Measurements from ENCODE around the gene MEF2C. TPM values are rescaled to one million over a fixed set of nuclear protein-coding genes. Genes with fewer than 3 reads are reported as not detected.

The MEF2C gene
- polyA plus RNA-seq, 4 donors: 0.89 to 11.5 (median 5.9) TPM

DNA sequence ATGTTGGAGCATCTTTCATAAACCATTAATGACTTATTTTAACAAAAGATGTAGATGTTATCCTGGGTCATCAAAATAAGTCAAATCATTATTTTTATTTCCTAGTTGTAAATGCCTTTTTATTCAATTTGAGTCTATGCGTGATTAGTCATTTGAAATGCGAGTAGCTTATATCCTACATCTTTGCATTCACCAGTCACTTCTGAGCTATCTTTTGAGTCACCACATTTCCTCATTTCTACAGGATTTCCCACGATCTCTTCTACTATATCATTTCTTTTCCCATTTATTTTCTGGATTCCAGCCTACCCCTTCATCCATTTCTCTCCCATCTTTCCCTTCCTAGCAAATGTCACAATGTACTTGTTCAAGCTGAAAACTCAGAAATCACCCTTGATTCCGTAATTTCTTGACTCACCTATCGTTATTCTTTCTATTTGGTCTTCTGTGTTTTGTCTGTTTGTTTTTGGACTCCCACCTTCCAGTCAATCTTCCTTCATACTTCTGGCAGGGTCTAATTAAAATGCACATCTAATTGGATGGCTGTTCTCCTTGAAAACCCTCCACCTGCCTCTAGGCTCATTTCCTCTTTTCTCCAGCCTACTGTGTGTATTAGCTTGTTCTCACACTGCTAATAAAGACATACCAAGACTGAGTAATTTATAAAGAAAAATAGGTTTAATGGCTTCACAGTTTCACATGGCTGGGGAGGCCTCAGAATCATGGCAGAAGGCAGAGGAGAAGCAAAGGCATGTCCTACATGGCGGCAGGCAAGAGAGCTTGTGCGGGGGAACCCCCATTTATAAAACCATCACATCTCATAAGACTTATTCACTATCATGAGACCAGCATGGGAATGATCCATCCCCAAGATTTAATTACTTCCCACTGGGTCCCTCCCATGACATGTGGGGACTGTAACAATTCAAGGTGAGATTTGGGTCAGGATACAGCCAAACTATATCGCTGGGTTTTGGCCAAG lies 112.4 kb downstream of the MEF2C start:
- 86 to 91% (median 91%) methylated on average over 8 of the region's 8 CpGs for WGBS, 3 donors
- H3K9me3 ChIP-seq (ENCODE audit: control insufficient read depth in 2 of 2, insufficient read depth in 1 of 2, low read depth in 1 of 2, low read length in 1 of 2): no peaks in the 10 kb centered on the region
- DNase-seq: no peak
- no peak overlapping the region for H3K27ac ChIP-seq (ENCODE audit: low read depth in 1 of 3, low read length in 2 of 3)
- FAIRE-seq: no peak
- no peaks in the 10 kb centered on the region for H3K36me3 ChIP-seq (ENCODE audit: control insufficient read depth in 3 of 3, insufficient read depth in 2 of 3, low read depth in 1 of 3, low read length in 3 of 3)
- no peaks in the 10 kb centered on the region for H3K27me3 ChIP-seq (ENCODE audit: control insufficient read depth in 3 of 3, insufficient read depth in 3 of 3, low read length in 3 of 3)
- no peaks in the 10 kb centered on the region for H3K4me1 ChIP-seq (ENCODE audit: control insufficient read depth in 3 of 3, insufficient read depth in 2 of 3, low read depth in 1 of 3, low read length in 2 of 3)
- no peak overlapping the region for H3K4me3 ChIP-seq (ENCODE audit: low read depth in 1 of 3, low read length in 3 of 3)

DNA sequence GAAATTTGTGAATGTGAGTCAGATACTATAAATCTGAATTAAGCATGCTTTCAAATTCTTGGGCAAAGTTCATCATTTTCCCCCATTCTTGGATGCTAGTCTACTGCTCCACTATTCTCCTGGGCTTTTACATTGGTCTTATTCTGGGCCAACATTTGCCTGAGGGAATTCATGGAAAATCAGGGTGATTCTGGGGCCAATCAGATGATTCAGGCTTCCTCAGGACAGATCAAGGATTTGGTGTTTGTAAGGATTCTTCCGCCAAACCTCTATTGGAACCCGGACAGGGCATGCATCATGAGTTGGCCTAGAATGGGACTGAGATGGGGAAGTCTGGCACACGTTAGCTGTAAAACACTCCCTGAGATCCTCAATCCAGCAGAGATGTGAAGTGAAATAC lies 113.8 kb downstream of the MEF2C start:
- 61 to 84% (median 61%) methylated on average over 3 of the region's 3 CpGs for WGBS, 3 donors
- no peak overlapping the region for H3K27ac ChIP-seq (ENCODE audit: low read depth in 1 of 3, low read length in 2 of 3)
- no peaks in the 10 kb centered on the region for H3K9me3 ChIP-seq (ENCODE audit: control insufficient read depth in 2 of 2, insufficient read depth in 1 of 2, low read depth in 1 of 2, low read length in 1 of 2)
- no peak for FAIRE-seq
- no peak for DNase-seq
- no peaks in the 10 kb centered on the region for H3K27me3 ChIP-seq (ENCODE audit: control insufficient read depth in 3 of 3, insufficient read depth in 3 of 3, low read length in 3 of 3)
- no peaks in the 10 kb centered on the region for H3K4me1 ChIP-seq (ENCODE audit: control insufficient read depth in 3 of 3, insufficient read depth in 2 of 3, low read depth in 1 of 3, low read length in 2 of 3)
- H3K36me3 ChIP-seq (ENCODE audit: control insufficient read depth in 3 of 3, insufficient read depth in 2 of 3, low read depth in 1 of 3, low read length in 3 of 3): peaks cover 0 to 3% (median 0%) of the 10 kb centered on the region in 3 donors
- no peak overlapping the region for H3K4me3 ChIP-seq (ENCODE audit: low read depth in 1 of 3, low read length in 3 of 3)

DNA sequence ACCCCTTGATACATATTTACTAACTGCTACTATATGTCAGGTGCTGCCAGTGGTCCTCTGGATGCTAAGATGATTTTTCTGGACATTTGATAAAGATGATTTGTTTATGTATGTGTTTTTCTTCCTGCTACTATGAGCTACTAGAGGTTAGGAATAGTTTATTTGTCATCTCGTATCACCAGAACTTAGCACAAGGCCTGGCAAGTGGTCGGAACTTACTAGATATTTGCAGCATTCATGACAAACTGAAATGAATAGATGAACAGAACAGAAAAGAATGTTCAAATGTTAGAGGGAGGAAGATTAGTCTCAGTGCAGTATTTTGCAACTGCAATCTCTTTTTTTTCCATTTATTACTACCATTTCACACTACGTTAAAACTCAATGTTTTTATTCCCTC lies 114.6 kb downstream of the MEF2C start:
- Histone ChIP-seq H3K4me3 (ENCODE audit: low read depth in 1 of 3, low read length in 3 of 3) (no peak overlapping the region), H3K9me3 (ENCODE audit: control insufficient read depth in 2 of 2, insufficient read depth in 1 of 2, low read depth in 1 of 2, low read length in 1 of 2) (no peaks in the 10 kb centered on the region), H3K27me3 (ENCODE audit: control insufficient read depth in 3 of 3, insufficient read depth in 3 of 3, low read length in 3 of 3) (no peaks in the 10 kb centered on the region), H3K27ac (ENCODE audit: low read depth in 1 of 3, low read length in 2 of 3) (no peak overlapping the region), H3K36me3 (ENCODE audit: control insufficient read depth in 3 of 3, insufficient read depth in 2 of 3, low read depth in 1 of 3, low read length in 3 of 3) (peaks cover 0 to 3% (median 0%) of the 10 kb centered on the region in 3 donors), H3K4me1 (ENCODE audit: control insufficient read depth in 3 of 3, insufficient read depth in 2 of 3, low read depth in 1 of 3, low read length in 2 of 3) (no peaks in the 10 kb centered on the region)
- WGBS, 3 donors: 86 to 87% (median 86%) methylated on average over 3 of the region's 3 CpGs
- DNase-seq (no peak), FAIRE-seq (no peak)

DNA sequence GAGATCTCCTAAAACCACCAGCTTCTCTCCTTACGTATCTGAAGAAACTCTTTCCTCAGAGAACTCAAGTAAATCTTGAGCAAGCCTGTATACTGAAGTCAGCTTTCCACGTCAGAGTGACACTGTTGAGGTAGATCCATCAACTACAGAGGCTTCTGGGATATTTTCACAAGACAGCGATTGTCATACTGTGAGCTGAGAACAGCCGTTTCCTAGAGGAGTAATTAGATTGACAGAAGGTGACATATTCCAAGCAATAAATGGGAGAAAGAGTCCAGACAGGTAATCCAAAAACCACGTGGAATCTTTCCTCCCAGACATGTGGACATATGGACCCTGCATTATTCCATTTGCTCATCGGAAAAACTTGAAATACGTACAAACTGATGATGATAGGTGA lies 117.2 kb downstream of the MEF2C start:
- Histone ChIP-seq H3K27me3 (ENCODE audit: control insufficient read depth in 3 of 3, insufficient read depth in 3 of 3, low read length in 3 of 3) (no peaks in the 10 kb centered on the region), H3K4me3 (ENCODE audit: low read depth in 1 of 3, low read length in 3 of 3) (no peak overlapping the region), H3K36me3 (ENCODE audit: control insufficient read depth in 3 of 3, insufficient read depth in 2 of 3, low read depth in 1 of 3, low read length in 3 of 3) (peaks cover 0 to 3% (median 0%) of the 10 kb centered on the region in 3 donors), H3K9me3 (ENCODE audit: control insufficient read depth in 2 of 2, insufficient read depth in 1 of 2, low read depth in 1 of 2, low read length in 1 of 2) (no peaks in the 10 kb centered on the region), H3K4me1 (ENCODE audit: control insufficient read depth in 3 of 3, insufficient read depth in 2 of 3, low read depth in 1 of 3, low read length in 2 of 3) (no peaks in the 10 kb centered on the region), H3K27ac (ENCODE audit: low read depth in 1 of 3, low read length in 2 of 3) (no peak overlapping the region)
- no peak for FAIRE-seq
- 76 to 86% (median 77%) methylated on average over 7 of the region's 7 CpGs for WGBS, 3 donors
- DNase-seq: no peak

DNA sequence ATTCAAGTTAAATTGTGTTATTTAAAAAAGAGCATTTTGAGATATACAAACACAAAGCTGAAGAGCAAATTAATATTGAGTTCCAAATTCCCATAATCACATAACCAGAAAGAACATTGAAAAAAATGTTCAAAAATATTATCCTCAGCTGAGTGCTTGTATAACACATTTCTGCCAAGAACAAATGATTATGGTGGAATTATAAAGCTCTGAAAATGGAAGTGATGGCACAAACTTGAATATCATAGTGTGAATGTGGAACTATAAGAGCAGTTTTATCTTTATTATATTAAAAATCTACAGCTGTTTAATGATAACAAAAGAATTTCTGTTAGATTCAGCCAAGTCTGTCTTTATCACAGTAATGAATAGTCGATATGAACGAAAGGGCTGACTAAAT lies 117.8 kb downstream of the MEF2C start:
- Histone ChIP-seq H3K4me1 (ENCODE audit: control insufficient read depth in 3 of 3, insufficient read depth in 2 of 3, low read depth in 1 of 3, low read length in 2 of 3) (no peaks in the 10 kb centered on the region), H3K9me3 (ENCODE audit: control insufficient read depth in 2 of 2, insufficient read depth in 1 of 2, low read depth in 1 of 2, low read length in 1 of 2) (no peaks in the 10 kb centered on the region), H3K36me3 (ENCODE audit: control insufficient read depth in 3 of 3, insufficient read depth in 2 of 3, low read depth in 1 of 3, low read length in 3 of 3) (peaks cover 0 to 3% (median 0%) of the 10 kb centered on the region in 3 donors), H3K27me3 (ENCODE audit: control insufficient read depth in 3 of 3, insufficient read depth in 3 of 3, low read length in 3 of 3) (no peaks in the 10 kb centered on the region), H3K27ac (ENCODE audit: low read depth in 1 of 3, low read length in 2 of 3) (no peak overlapping the region), H3K4me3 (ENCODE audit: low read depth in 1 of 3, low read length in 3 of 3) (no peak overlapping the region)
- no peak for DNase-seq
- FAIRE-seq: no peak
- 25 to 66% (median 31%) methylated on average over 2 of the region's 2 CpGs for WGBS, 3 donors

DNA sequence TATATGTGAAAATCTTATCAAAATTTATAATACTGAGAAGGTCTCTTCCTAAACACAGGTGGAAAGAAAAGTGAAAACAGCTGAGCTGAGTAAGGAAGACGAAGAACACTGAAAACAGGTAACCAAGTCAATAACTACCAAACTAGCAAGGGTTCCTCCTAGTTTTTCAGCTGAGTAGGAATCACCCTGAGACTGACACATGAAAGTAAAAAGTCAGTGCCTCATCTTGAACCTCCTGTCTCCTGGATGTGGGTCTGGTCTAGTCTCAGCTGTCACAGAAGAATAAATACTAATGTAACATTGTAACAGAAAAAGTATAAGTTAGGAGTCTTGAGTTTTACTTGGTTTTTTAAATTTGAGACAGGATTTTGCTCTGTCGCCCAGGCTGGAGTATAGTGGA lies 121.0 kb downstream of the MEF2C start:
- no peaks in the 10 kb centered on the region for H3K27me3 ChIP-seq (ENCODE audit: control insufficient read depth in 3 of 3, insufficient read depth in 3 of 3, low read length in 3 of 3)
- 75 to 85% (median 81%) methylated on average over 2 of the region's 2 CpGs for WGBS, 3 donors
- DNase-seq: no peak
- no peaks in the 10 kb centered on the region for H3K4me1 ChIP-seq (ENCODE audit: control insufficient read depth in 3 of 3, insufficient read depth in 2 of 3, low read depth in 1 of 3, low read length in 2 of 3)
- no peak overlapping the region for H3K27ac ChIP-seq (ENCODE audit: low read depth in 1 of 3, low read length in 2 of 3)
- no peaks in the 10 kb centered on the region for H3K9me3 ChIP-seq (ENCODE audit: control insufficient read depth in 2 of 2, insufficient read depth in 1 of 2, low read depth in 1 of 2, low read length in 1 of 2)
- no peak for FAIRE-seq
- peaks cover 0 to 3% (median 0%) of the 10 kb centered on the region in 3 donors for H3K36me3 ChIP-seq (ENCODE audit: control insufficient read depth in 3 of 3, insufficient read depth in 2 of 3, low read depth in 1 of 3, low read length in 3 of 3)
- no peak overlapping the region for H3K4me3 ChIP-seq (ENCODE audit: low read depth in 1 of 3, low read length in 3 of 3)

DNA sequence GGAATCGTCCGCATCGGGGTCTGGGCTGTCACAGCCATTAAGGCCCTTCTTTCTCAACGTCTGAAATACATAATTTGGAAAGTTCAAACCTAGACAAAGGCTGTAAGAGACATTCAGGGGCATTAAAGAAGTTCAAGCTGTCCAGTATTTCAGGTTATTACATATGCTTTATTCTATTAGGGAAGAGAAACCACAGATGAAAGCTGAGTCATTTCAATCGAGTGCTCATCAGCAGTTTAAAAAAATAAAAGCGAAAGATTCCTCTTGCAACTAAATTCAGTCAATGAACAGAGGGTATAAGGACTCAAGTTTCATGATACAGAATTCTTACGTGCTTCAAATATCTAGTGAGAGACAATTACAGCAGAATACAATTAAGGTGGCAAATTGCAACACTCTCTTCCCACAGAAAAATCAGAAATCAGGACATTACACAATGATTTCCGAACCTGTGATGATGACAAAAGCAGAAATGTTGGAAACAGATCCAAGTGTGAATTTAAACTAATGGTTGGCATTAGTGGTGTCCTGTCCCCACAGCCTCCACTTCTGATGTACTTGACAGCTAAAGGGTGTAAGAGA lies 121.6 kb downstream of the MEF2C start:
- H3K27ac ChIP-seq (ENCODE audit: low read depth in 1 of 3, low read length in 2 of 3): no peak overlapping the region
- H3K36me3 ChIP-seq (ENCODE audit: control insufficient read depth in 3 of 3, insufficient read depth in 2 of 3, low read depth in 1 of 3, low read length in 3 of 3): peaks cover 0 to 3% (median 0%) of the 10 kb centered on the region in 3 donors
- H3K4me1 ChIP-seq (ENCODE audit: control insufficient read depth in 3 of 3, insufficient read depth in 2 of 3, low read depth in 1 of 3, low read length in 2 of 3): no peaks in the 10 kb centered on the region
- WGBS, 3 donors: 70 to 71% (median 70%) methylated on average over 8 of the region's 8 CpGs
- DNase-seq (no peak), FAIRE-seq (no peak)
- no peaks in the 10 kb centered on the region for H3K27me3 ChIP-seq (ENCODE audit: control insufficient read depth in 3 of 3, insufficient read depth in 3 of 3, low read length in 3 of 3)
- H3K9me3 ChIP-seq (ENCODE audit: control insufficient read depth in 2 of 2, insufficient read depth in 1 of 2, low read depth in 1 of 2, low read length in 1 of 2): no peaks in the 10 kb centered on the region
- H3K4me3 ChIP-seq (ENCODE audit: low read depth in 1 of 3, low read length in 3 of 3): no peak overlapping the region

DNA sequence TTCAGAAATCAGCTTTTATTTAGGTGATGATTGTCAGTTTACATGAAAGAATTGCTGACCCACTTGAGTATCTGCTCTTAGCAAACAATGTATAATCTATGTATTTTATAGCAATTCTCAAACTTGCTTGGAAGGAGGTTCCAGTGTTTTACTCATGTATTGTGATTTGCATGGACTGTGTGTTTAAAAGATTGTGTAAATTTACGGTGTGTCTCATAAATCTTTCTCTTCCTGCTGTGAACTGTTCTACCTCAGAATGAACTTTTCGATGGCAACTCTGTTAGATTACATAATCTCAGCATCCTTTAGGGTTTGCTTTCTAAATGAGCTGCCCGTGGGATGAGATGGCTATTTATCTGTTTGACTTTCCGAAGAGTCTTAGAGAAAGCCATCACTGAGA lies 122.5 kb downstream of the MEF2C start:
- no peak for FAIRE-seq

More for the DNA sequence above, 122.5 kb downstream of the MEF2C start:
- DNase-seq: no peak
- Histone ChIP-seq H3K9me3 (ENCODE audit: control insufficient read depth in 2 of 2, insufficient read depth in 1 of 2, low read depth in 1 of 2, low read length in 1 of 2) (no peaks in the 10 kb centered on the region), H3K27ac (ENCODE audit: low read depth in 1 of 3, low read length in 2 of 3) (no peak overlapping the region), H3K4me1 (ENCODE audit: control insufficient read depth in 3 of 3, insufficient read depth in 2 of 3, low read depth in 1 of 3, low read length in 2 of 3) (no peaks in the 10 kb centered on the region), H3K4me3 (ENCODE audit: low read depth in 1 of 3, low read length in 3 of 3) (no peak overlapping the region), H3K36me3 (ENCODE audit: control insufficient read depth in 3 of 3, insufficient read depth in 2 of 3, low read depth in 1 of 3, low read length in 3 of 3) (peaks cover 0 to 3% (median 0%) of the 10 kb centered on the region in 3 donors), H3K27me3 (ENCODE audit: control insufficient read depth in 3 of 3, insufficient read depth in 3 of 3, low read length in 3 of 3) (no peaks in the 10 kb centered on the region)
- WGBS, 3 donors: 23 to 37% (median 32%) methylated on average over 4 of the region's 4 CpGs
